Activated CD4-positive, alpha-beta memory T cell treated with anti-CD3 and anti-CD28 coated beads for 36 hours (primary cell): ENCODE measurements around the gene IL1R1. TPM values are rescaled to one million over a fixed set of nuclear protein-coding genes. Genes with fewer than 3 reads are reported as not detected.
"Not testable (repeated sequence)": the region's sequence is repeated elsewhere in the genome, so short reads cannot be mapped to it uniquely, and the experiment has no call there.

Experiments
- CTCF ChIA-PET: fragments of 350-600 bp; sonication (Branson Sonifier 250); formaldehyde crosslinking; loops from one replicate; lab custom pipeline; 2021; ENCODE audit warnings: antibody characterized with exemption, inconsistent platforms; lab: Charles Lee
- POLR2A ChIA-PET: fragments of 350-600 bp; sonication (Branson Sonifier 250); formaldehyde crosslinking; loops from one replicate; lab custom pipeline; 2021; ENCODE audit warnings: antibody characterized with exemption; lab: Charles Lee
- DNase-seq: peaks from one replicate; pipeline ENCODE4 v3.0.0-alpha.2; 2020
- H3K27ac Mint-ChIP-seq: one replicate; pipeline ENCODE4 v1.8.0; 2021; ENCODE audit warnings: mixed read lengths
- H3K27me3 Mint-ChIP-seq: one replicate; pipeline ENCODE4 v1.8.0; 2021; ENCODE audit warnings: mixed read lengths
- H3K36me3 Mint-ChIP-seq: one replicate; pipeline ENCODE4 v1.8.0; 2021; ENCODE audit warnings: mixed read lengths
- H3K4me1 Mint-ChIP-seq: one replicate; pipeline ENCODE4 v1.8.0; 2021; ENCODE audit warnings: low read depth, mixed read lengths
- H3K4me3 Mint-ChIP-seq: one replicate; pipeline ENCODE4 v1.8.0; 2021; ENCODE audit warnings: mild to moderate bottlenecking, mixed read lengths
- H3K9me3 Mint-ChIP-seq: one replicate; pipeline ENCODE4 v1.8.0; 2021; ENCODE audit warnings: mixed read lengths
- intact Hi-C: fragments of 100-400 bp; cut with micrococcal nuclease; formaldehyde crosslinking; loops from one replicate; pipeline ENCODE4 v1.15.1; 2023
- total RNA-seq, 2 experiments: library from RNA; stranded (reverse); gene quantifications; one replicate each; pipeline ENCODE4 v1.2.3, GENCODE V29; 2021

The IL1R1 gene
- total RNA-seq, 2 experiments from 2014 or later = 20.3 to 20.4 TPM

DNA sequence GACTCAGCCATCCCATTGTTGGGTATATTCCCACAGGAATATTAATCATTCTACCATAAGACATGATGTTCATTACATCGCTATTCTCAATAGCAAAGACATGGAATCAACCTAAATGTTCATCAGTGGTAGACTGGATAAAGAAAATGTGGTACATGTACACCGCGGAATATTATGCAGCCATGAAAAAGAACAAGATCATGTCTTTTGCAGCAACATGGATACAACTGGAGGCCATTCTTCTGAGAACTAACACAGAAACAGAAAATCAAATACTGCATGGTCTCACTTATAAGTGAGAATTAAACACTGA is 40.0 kb upstream of the IL1R1 start:
- CTCF ChIA-PET, H3K9me3 Mint-ChIP-seq, H3K4me3 Mint-ChIP-seq, POLR2A ChIA-PET, DNase-seq, H3K36me3 Mint-ChIP-seq, H3K27ac Mint-ChIP-seq: not testable (repeated sequence)
- intact Hi-C loops = loop anchor here (5.0 kb wide), 1 partner anchor 75 kb away; no protein-coding TSS in a partner anchor
- peaks cover 12% of the 10 kb centered on the region for H3K27me3 Mint-ChIP-seq
- peaks cover 45% of the 10 kb centered on the region for H3K4me1 Mint-ChIP-seq

DNA sequence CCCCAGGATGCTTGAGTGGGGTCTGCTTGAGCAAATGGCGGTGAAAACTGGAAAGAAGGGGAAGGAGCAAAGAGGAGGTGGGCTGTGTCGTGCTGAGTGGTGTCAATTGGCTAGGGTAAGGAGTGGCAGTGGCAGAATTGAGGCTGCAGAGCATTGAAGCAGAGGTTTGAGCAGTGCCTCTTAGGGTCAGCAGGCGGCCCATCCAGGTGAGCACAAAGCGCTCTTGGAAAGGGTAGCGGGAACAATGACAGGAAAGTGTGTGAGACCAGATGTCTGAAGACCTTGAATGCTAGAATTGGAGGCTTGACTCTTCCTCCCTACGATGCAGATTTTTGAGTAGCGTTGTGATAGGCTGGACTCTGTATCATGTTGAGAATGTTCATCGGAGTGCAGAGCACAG is 39.3 kb upstream of the IL1R1 start:
- DNase-seq = no peak
- peaks cover 51% of the 10 kb centered on the region for H3K4me1 Mint-ChIP-seq
- POLR2A ChIA-PET = interaction anchor here (0.9 to 3.5 kb wide), 4 partner anchors 20 to 42 kb away, joined by 3 to 28 read pairs (median 8); no protein-coding TSS in a partner anchor
- H3K27me3 Mint-ChIP-seq = peaks cover 12% of the 10 kb centered on the region
- H3K4me3 Mint-ChIP-seq = no peak overlapping the region
- no peak overlapping the region for H3K27ac Mint-ChIP-seq
- intact Hi-C loops = loop anchor here (5.0 kb wide), 1 partner anchor 76 kb away; no protein-coding TSS in a partner anchor
- peaks cover 6% of the 10 kb centered on the region for H3K9me3 Mint-ChIP-seq
- H3K36me3 Mint-ChIP-seq = peaks cover 8% of the 10 kb centered on the region
- CTCF ChIA-PET = interaction anchor here (1.4 to 1.6 kb wide), 2 partner anchors 83 to 138 kb away, joined by 9 to 12 read pairs; no protein-coding TSS in a partner anchor

DNA sequence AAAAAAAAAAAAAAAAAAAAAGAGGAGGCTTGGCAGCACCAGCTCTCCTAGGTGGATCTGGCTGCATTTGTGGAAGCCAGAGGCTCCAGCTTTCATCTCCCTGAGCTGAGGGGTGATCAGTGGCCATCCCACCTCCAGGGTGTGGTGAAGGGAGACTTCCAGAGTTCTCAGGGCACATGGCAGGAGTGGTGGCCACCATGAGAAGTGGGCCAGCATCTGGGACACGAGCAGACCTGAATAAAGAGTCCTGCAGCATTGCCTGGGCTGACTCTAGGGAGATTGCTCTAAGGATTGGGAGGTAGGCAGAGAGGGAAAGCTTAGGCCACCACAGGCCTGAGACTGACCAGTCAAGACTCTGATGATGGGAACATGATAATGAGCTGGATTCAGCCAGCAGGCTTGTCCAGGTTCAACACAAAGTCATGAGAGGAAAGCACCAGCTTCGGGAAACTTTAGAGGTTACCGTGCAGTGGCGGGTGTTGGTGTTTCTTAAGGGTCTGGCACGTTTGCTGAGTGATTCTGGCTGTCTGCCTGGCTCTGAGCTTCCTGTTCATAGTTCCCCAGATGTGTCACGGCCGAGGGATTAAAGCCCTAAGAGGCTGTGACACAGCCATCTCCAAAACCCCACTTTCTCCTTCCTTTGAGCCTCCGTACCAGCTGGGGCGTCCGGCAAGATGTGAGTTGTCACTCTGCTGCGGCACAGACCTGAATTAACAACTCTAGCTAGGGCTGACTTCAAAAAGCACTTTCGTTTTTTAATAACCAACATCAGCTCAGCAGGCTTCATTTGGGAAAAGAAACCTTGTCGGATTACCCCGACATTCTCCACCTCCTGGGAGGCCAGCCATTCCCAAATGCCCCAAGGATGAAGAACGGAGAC is 38.3 kb upstream of the IL1R1 start:
- peak; percentile 92 for DNase-seq
- CTCF ChIA-PET = interaction anchor here (1.0 to 1.9 kb wide), 6 partner anchors 21 to 220 kb away, joined by 3 to 12 read pairs (median 7); no protein-coding TSS in a partner anchor
- Mint-ChIP-seq H3K9me3 (peaks cover 6% of the 10 kb centered on the region), H3K27ac (peak overlapping the region; percentile 86), H3K36me3 (peaks cover 7% of the 10 kb centered on the region), H3K4me3 (peak overlapping the region; percentile 81), H3K4me1 (peaks cover 50% of the 10 kb centered on the region), H3K27me3 (peaks cover 12% of the 10 kb centered on the region)
- POLR2A ChIA-PET = interaction anchor here (0.6 to 3.5 kb wide), 13 partner anchors 10 to 99 kb away, joined by 3 to 28 read pairs (median 4); no protein-coding TSS in a partner anchor
- intact Hi-C loops = loop anchor here (1.0 to 5.0 kb wide), 6 partner anchors 10 to 77 kb away; no protein-coding TSS in a partner anchor

DNA sequence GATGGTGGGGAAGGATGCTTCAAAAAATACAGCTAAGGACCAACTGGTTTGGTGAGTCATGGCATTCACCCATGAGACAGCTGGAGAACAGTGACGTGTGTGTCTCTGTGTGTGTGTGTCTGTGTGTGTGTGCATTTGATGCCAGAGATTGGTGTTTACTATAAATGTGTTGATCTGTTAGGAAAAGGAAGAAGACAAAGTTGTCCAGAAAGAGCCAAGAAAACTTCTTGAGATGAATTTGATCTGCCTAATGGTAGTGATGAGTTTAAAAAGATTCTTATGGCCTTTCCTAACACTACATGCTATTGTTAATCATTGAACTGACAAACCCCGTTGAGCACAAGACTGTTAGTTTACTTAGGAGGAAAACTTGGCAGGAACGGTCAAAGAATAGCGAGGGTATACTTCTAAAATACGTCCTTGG is 36.4 kb upstream of the IL1R1 start:
- peak overlapping the region; percentile 81 for H3K4me3 Mint-ChIP-seq
- ChIA-PET POLR2A (interaction anchor here (0.9 to 3.5 kb wide), 2 partner anchors 23 to 44 kb away, joined by 3 to 28 read pairs; no protein-coding TSS in a partner anchor), CTCF (interaction anchor here (1.4 to 1.5 kb wide), 2 partner anchors 86 to 134 kb away, joined by 5 to 6 read pairs; no protein-coding TSS in a partner anchor)
- intact Hi-C loops = no loop called here
- H3K27me3 Mint-ChIP-seq = peaks cover 14% of the 10 kb centered on the region
- peaks cover 9% of the 10 kb centered on the region for H3K36me3 Mint-ChIP-seq
- peaks cover 6% of the 10 kb centered on the region for H3K9me3 Mint-ChIP-seq
- peak overlapping the region; percentile 47 for H3K27ac Mint-ChIP-seq
- DNase-seq = no peak
- peaks cover 44% of the 10 kb centered on the region for H3K4me1 Mint-ChIP-seq

DNA sequence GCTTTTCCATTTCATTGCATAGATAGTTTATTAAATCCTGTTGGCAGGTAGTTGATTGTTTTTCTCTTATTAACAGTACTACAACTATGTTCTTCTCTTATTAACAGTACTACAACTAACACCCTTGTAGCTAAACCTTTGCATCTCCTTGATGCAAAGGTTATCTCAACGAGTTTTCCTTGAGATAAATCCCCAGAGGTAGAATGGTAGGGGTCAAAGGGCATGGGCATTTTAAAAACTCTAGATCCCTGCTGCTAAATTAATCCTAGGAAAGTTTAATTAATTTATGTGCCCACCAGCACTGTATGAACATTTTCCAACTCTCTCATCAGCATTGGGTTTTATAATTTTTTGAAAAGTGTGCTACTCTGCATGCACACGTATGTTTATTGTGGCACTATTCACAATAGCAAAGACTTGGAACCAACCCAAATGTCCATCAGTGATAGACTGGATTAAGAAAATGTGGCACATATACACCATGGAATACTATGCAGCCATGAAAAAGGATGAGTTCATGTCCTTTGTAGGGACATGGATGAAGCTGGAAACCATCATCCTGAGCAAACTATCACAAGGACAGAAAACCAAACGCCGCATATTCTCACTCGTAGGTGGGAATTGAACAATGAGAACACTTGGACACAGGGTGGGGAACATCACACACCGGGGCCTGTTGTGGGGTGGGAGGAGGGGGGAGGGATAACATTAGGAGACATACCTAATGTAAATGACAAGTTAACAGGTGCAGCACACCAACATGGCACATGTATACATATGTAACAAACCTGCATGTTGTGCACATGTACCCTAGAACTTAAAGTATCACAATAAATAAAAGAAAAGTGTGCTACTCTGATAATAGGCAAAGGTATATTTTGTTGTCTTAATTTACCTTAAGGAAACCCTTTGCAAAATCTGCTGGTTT is 35.5 kb upstream of the IL1R1 start:
- Mint-ChIP-seq H3K4me3 (peak overlapping the region; percentile 48), H3K27me3 (peaks cover 16% of the 10 kb centered on the region)
- CTCF ChIA-PET = interaction anchor here (1.2 to 1.5 kb wide), 3 partner anchors 86 to 134 kb away, joined by 3 to 6 read pairs (median 5); no protein-coding TSS in a partner anchor

DNA sequence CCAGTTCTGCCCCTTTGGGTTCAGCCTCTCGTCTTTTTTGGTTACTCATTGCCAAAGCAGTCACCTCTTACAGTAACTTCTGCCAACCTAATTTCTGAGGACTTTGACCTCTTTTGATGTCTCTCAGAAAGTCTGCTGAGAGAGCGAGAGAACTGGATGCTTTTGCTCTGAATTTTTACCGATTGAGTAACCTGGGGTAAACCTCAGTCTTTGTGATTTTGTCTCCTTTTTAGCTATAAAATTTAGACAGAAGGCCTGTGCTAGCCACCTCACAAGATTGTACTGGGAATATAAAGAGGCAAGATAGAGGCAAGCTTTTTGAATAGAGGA is 34.8 kb upstream of the IL1R1 start:
- Mint-ChIP-seq H3K27me3 (peaks cover 16% of the 10 kb centered on the region), H3K4me1 (peaks cover 56% of the 10 kb centered on the region), H3K4me3 (peak overlapping the region; percentile 48), H3K9me3 (peaks cover 4% of the 10 kb centered on the region), H3K27ac (peak overlapping the region; percentile 71), H3K36me3 (peaks cover 10% of the 10 kb centered on the region)
- CTCF ChIA-PET = interaction anchor here (1.2 kb wide), 1 partner anchor 87 kb away, joined by 3 read pairs; no protein-coding TSS in a partner anchor
- POLR2A ChIA-PET = no interaction called here
- intact Hi-C loops = no loop called here
- no peak for DNase-seq

More for the DNA sequence above, 35.5 kb upstream of the IL1R1 start:
- DNase-seq, H3K9me3 Mint-ChIP-seq, H3K27ac Mint-ChIP-seq, H3K36me3 Mint-ChIP-seq, intact Hi-C loops: not testable (repeated sequence)
- POLR2A ChIA-PET = interaction anchor here (3.5 kb wide), 1 partner anchor 24 kb away, joined by 28 read pairs; no protein-coding TSS in a partner anchor
- peaks cover 51% of the 10 kb centered on the region for H3K4me1 Mint-ChIP-seq

DNA sequence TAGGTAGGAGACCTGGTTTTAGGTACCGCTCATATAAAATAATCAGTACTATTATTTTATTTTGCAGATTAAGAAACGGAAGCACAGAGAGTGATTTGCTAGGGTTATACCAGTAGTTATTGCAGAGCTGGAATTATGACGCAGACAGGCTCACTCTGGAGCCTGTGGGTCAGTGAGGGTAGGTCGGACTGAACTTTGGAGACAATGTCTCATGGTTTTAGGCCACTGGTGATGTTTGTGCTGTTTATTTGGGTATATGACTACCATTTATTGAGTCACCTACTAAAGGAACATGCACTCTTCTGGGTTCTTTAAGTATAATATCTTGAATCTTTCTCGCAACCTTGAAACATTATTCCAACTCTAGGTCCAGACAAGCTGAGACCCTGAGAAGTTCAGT is 33.5 kb upstream of the IL1R1 start:
- Mint-ChIP-seq H3K4me3 (no peak overlapping the region), H3K36me3 (peaks cover 10% of the 10 kb centered on the region), H3K27ac (no peak overlapping the region), H3K4me1 (peaks cover 62% of the 10 kb centered on the region), H3K9me3 (no peaks in the 10 kb centered on the region), H3K27me3 (peaks cover 12% of the 10 kb centered on the region)
- ChIA-PET POLR2A (interaction anchor here (1.0 kb wide), 1 partner anchor 327 kb away, joined by 3 read pairs; no protein-coding TSS in a partner anchor), CTCF (interaction anchor here (0.8 to 1.1 kb wide), 3 partner anchors 89 to 132 kb away, joined by 3 to 4 read pairs (median 3); no protein-coding TSS in a partner anchor)
- no peak for DNase-seq
- intact Hi-C loops = no loop called here

DNA sequence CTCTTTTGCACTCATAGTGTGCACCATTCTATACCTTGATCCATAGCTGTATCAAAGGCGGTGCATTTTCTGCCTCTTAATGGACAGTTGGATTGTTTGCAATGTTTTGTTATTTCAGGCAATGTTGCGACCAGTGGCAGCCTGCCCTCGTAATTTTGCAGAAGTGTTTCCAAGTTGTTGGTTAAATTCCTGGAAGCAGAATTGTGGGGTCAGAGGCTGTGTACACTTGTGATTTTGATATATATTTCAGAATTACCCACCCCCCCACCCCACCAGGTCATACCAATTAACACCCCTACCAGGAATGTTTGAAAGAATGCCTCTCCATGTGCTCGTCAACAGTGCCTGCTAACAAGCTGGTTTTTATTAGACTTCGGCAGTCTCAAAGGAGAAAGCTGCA is 32.4 kb upstream of the IL1R1 start:
- DNase-seq = no peak
- ChIA-PET POLR2A (interaction anchor here (0.6 kb wide), 1 partner anchor 15 kb away, joined by 3 read pairs; no protein-coding TSS in a partner anchor), CTCF (no interaction called here)
- Mint-ChIP-seq H3K9me3 (no peaks in the 10 kb centered on the region), H3K27me3 (peaks cover 12% of the 10 kb centered on the region), H3K4me1 (peaks cover 64% of the 10 kb centered on the region), H3K4me3 (no peak overlapping the region), H3K27ac (peak overlapping the region; percentile 10), H3K36me3 (peaks cover 10% of the 10 kb centered on the region)
- intact Hi-C loops = loop anchor here (5.0 kb wide), 1 partner anchor 257 kb away; no protein-coding TSS in a partner anchor

DNA sequence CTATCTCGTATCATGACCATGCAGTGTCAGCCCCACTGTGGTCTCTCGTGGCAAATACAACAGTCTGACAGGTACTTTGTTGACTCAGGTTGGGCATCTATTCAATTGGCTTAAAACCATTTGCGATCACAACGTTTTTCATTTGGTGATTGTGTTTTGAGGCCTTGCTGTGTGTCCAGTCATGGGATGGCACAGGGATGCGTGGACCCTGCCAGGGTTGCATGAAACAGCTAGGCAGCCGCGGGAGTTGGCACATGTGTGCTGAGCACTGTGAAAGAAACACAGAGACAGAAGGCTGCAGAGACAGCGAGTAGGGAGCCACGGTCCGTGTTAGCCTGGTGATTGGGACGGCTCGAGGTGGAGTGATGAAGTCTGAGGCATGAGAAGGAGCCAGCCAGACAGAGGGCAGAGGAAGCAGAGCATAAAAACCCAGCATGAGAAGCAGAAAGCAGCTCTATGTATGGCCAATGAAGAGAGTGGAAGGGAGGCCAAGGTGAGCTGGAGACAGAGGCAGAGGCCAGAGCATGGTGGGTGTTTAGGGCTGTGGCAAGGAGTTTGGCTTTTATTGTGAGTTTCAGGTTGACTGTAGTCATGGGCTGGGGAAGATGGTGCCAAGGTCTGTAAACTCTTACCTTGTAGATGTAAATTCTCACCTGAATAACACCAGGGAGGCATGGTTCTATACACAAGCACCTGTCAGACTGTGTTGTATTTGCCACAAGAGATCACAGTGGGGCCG is 31.8 kb upstream of the IL1R1 start:
- Mint-ChIP-seq H3K27me3 (peaks cover 13% of the 10 kb centered on the region), H3K4me3 (no peak overlapping the region), H3K27ac (peak overlapping the region; percentile 30), H3K36me3 (peaks cover 10% of the 10 kb centered on the region), H3K9me3 (no peaks in the 10 kb centered on the region), H3K4me1 (peaks cover 66% of the 10 kb centered on the region)
- intact Hi-C loops = loop anchor here (5.0 kb wide), 1 partner anchor 257 kb away; no protein-coding TSS in a partner anchor
- CTCF ChIA-PET = interaction anchor here (2.5 kb wide), 1 partner anchor 91 kb away, joined by 6 read pairs; no protein-coding TSS in a partner anchor
- DNase-seq = peak; percentile 61
- POLR2A ChIA-PET = interaction anchor here (0.6 kb wide), 1 partner anchor 15 kb away, joined by 3 read pairs; no protein-coding TSS in a partner anchor

DNA sequence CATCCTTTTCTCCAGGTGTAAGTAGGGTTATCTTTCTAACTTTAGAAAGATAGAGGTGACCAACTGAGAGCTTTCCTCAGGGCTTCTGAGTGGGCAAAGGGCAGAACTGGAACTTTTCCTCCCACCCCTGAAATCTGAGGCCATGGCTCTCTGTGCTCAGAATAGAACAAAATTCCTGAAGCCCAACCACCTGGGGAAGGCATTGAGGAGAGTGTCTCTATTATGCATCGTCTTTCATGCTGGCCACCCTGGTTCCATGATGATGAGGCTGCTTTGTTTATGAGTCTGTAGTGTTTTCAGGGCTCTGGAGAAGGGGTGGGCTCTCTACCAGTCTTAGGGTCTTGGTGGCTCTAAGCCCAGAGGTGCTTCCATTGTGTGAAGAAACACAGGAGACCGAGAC is 30.7 kb upstream of the IL1R1 start:
- Mint-ChIP-seq H3K27me3 (peaks cover 12% of the 10 kb centered on the region), H3K4me1 (peaks cover 71% of the 10 kb centered on the region), H3K9me3 (no peaks in the 10 kb centered on the region), H3K4me3 (no peak overlapping the region), H3K27ac (peak overlapping the region; percentile 16), H3K36me3 (peaks cover 8% of the 10 kb centered on the region)
- intact Hi-C loops = loop anchor here (5.0 kb wide), 1 partner anchor 255 kb away; no protein-coding TSS in a partner anchor
- ChIA-PET CTCF (interaction anchor here (2.5 kb wide), 1 partner anchor 92 kb away, joined by 6 read pairs; no protein-coding TSS in a partner anchor), POLR2A (interaction anchor here (0.6 kb wide), 1 partner anchor 224 kb away, joined by 3 read pairs; no protein-coding TSS in a partner anchor)
- no peak for DNase-seq
